CD4-positive, alpha-beta T cell treated with Interleukin-4 for 1 hour (primary cell): ENCODE measurements around the gene ZW10.

Experiments
- DNase-seq, 2 donors: peaks; one replicate each; pipeline ENCODE4 v3.0.0-alpha.2; 2020 to 2022

ZW10 gene

GRCh38 chr11:113695207-113695606 is 78.3 kb downstream of the ZW10 start:
- DNase-seq = no peak

GRCh38 chr11:113694390-113694789 is 79.1 kb downstream of the ZW10 start:
- no peak for DNase-seq

- DNase-seq = no peak
These were observed 80.5 kb downstream of the ZW10 start for GRCh38 chr11:113693030-113693429.

- no peak for DNase-seq
These were observed 82.6 kb downstream of the ZW10 start for GRCh38 chr11:113690619-113691569.

GRCh38 chr11:113689768-113690618 is 83.5 kb downstream of the ZW10 start:
- DNase-seq = no peak

- DNase-seq = no peak
These were observed 87.7 kb downstream of the ZW10 start for GRCh38 chr11:113685654-113686359.

GRCh38 chr11:113684496-113684895 is 89.0 kb downstream of the ZW10 start:
- no peak for DNase-seq

DNA sequence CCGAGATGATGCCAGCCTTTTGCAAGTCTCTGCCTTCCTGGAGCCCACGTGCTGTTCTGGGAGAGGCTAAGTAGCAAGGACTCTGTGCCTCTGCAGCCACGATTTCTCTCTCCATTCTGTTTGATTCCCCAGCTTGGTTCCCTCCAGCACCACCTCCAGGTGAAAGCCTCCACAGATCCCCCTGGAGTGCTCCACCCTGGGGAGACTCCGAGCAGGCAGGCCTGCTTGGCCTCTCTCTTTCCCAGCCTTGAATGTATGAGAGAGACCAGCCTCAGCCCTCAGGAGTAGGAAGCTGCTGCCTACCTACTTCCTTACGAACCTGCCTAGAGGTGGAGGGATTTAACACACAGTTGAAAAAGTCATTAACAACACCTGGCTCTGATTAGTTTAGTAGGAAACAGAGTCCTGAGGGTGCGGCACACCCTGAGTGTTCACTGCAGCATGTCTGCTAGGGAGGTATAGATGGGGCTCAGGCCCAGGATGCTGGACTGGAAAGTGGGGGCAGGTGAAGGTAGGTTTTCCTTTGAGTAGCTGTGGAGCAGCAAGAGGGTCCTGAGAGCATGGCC is 89.9 kb downstream of the ZW10 start:
- no peak for DNase-seq
